Activated effector memory CD4-positive, alpha-beta T cell treated with anti-CD3 and anti-CD28 coated beads, Interleukin-2, amount 50 U/mL, for 16 hours (primary cell): ENCODE measurements around the gene STARD7.
A peak's percentile ranks its signal among the peaks of the same experiment; 100 is the strongest.
"Not testable (repeated sequence)": the region's sequence is repeated elsewhere in the genome, so short reads cannot be mapped to it uniquely, and the experiment has no call there.

Experiments used
- DNase-seq: peaks from one replicate; pipeline ENCODE4 v3.0.0-alpha.2; 2020

STARD7 gene

GRCh38 chr2:96160366-96160765 lies 48.3 kb downstream of the STARD7 start:
- DNase-seq, result not testable (repeated sequence)

- DNase-seq, result peak; percentile 80
Observed at GRCh38 chr2:96159084-96159830, 49.4 kb downstream of the STARD7 start.

- no peak for DNase-seq
Observed at GRCh38 chr2:96158554-96158940, 50.1 kb downstream of the STARD7 start.

GRCh38 chr2:96157649-96158553 lies 50.7 kb downstream of the STARD7 start:
- peak; percentile 96 for DNase-seq

- peak; percentile 63 for DNase-seq
Observed at GRCh38 chr2:96156926-96157648, 51.5 kb downstream of the STARD7 start.

- DNase-seq, result peak; percentile 72
Observed at GRCh38 chr2:96156011-96156820, 52.4 kb downstream of the STARD7 start.

- no peak for DNase-seq
Observed at GRCh38 chr2:96154506-96155380, 53.9 kb downstream of the STARD7 start.

GRCh38 chr2:96153991-96154431 lies 54.6 kb downstream of the STARD7 start:
- no peak for DNase-seq

- DNase-seq, result no peak
Observed at GRCh38 chr2:96153291-96153713, 55.3 kb downstream of the STARD7 start.

- DNase-seq, result no peak
Observed at GRCh38 chr2:96152304-96153161, 56.1 kb downstream of the STARD7 start.

GRCh38 chr2:96151595-96152303 lies 56.9 kb downstream of the STARD7 start:
- DNase-seq, result no peak

GRCh38 chr2:96150791-96151594 lies 57.6 kb downstream of the STARD7 start:
- DNase-seq, result no peak

- DNase-seq, result no peak
Observed at GRCh38 chr2:96150007-96150640, 58.5 kb downstream of the STARD7 start.

GRCh38 chr2:96148410-96149217 lies 60.0 kb downstream of the STARD7 start:
- DNase-seq, result peak; percentile 98

- DNase-seq, result peak; percentile 67
Observed at GRCh38 chr2:96147593-96148201, 60.9 kb downstream of the STARD7 start.

- DNase-seq, result peak; percentile 75
Observed at GRCh38 chr2:96146881-96147592, 61.6 kb downstream of the STARD7 start.
